ENCODE results near the gene SLIT3.

Gene SLIT3

GRCh38 chr5:168666356-168666755, 634.6 kb downstream of the SLIT3 start:
- DNase-seq (ENCODE audit: low read depth), result no peak
- H3K4me3 ChIP-seq (ENCODE audit: low read length), result no peak overlapping the region
- no peak for TF ChIP-seq CTCF (conservative IDR thresholded peaks at IDR 0.05; ENCODE audit: low read depth, low read length)

- no peak for TF ChIP-seq CTCF (conservative IDR thresholded peaks at IDR 0.05; ENCODE audit: low read depth, low read length)
- no peak overlapping the region for H3K4me3 ChIP-seq (ENCODE audit: low read length)
- DNase-seq (ENCODE audit: low read depth), result no peak
Measured at GRCh38 chr5:168663276-168664004, 637.5 kb downstream of the SLIT3 start.

- no peak for DNase-seq (ENCODE audit: low read depth)
- H3K4me3 ChIP-seq (ENCODE audit: low read length), result no peak overlapping the region
- no peak for TF ChIP-seq CTCF (conservative IDR thresholded peaks at IDR 0.05; ENCODE audit: low read depth, low read length)
Measured at GRCh38 chr5:168661593-168662485, 639.1 kb downstream of the SLIT3 start.

- no peak for DNase-seq (ENCODE audit: low read depth)
- no peak for TF ChIP-seq CTCF (conservative IDR thresholded peaks at IDR 0.05; ENCODE audit: low read depth, low read length)
- H3K4me3 ChIP-seq (ENCODE audit: low read length), result no peak overlapping the region
Measured at GRCh38 chr5:168660691-168661090, 640.2 kb downstream of the SLIT3 start.

GRCh38 chr5:168659286-168659847, 641.6 kb downstream of the SLIT3 start:
- no peak overlapping the region for H3K4me3 ChIP-seq (ENCODE audit: low read length)
- DNase-seq (ENCODE audit: low read depth), result no peak
- TF ChIP-seq CTCF (conservative IDR thresholded peaks at IDR 0.05; ENCODE audit: low read depth, low read length), result no peak

GRCh38 chr5:168658394-168658793, 642.5 kb downstream of the SLIT3 start:
- no peak overlapping the region for H3K4me3 ChIP-seq (ENCODE audit: low read length)
- DNase-seq (ENCODE audit: low read depth), result no peak
- no peak for TF ChIP-seq CTCF (conservative IDR thresholded peaks at IDR 0.05; ENCODE audit: low read depth, low read length)

Data from retinal pigment epithelial cell (primary cell).